Hematopoietic multipotent progenitor cell treated with erythropoietin and hydrocortisone succinate and interleukin-3 and kit ligand, for 15 days (in vitro differentiated cells): Measurements from ENCODE around the gene PPP1R10.

Source experiments
- DNase-seq: peaks from one replicate; pipeline ENCODE4 v3.0.0-alpha.2; 2015; ENCODE audit warnings: low spot score

The PPP1R10 gene

DNA sequence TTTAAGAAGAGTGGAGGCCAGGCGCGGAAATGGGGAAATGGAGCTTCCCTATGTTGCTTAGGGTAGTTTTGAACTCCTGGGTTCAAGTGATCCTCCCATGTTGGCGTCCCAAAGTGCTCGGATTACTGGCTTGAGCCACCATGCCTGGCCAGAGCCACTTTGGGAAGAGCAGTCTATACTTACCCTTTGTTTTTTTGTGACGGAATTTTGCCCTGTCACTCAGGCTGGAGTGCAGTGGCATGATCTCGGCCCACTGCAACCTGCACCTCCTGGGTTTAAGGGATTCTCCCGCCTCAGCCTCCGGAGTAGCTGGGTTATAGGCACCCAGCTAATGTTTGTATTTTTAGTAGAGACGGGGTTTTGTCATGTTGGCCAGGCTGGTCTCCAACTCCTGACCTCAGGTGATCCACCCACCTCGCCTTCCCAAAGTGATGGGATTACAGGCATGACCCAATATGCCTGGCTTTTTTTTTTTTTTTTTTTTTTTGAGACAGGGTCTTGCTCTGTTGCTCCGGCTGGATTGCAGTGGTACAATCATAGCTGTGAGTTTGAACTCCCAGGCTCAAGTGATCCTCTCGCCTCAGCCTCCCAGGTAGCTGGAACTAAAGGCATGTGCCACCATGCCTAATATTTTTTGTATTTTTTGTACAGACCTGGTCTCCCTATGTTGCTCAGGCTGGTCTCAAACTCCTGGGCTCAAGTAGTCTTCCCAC is 18.0 kb downstream of the PPP1R10 start:
- DNase-seq, result no peak

DNA sequence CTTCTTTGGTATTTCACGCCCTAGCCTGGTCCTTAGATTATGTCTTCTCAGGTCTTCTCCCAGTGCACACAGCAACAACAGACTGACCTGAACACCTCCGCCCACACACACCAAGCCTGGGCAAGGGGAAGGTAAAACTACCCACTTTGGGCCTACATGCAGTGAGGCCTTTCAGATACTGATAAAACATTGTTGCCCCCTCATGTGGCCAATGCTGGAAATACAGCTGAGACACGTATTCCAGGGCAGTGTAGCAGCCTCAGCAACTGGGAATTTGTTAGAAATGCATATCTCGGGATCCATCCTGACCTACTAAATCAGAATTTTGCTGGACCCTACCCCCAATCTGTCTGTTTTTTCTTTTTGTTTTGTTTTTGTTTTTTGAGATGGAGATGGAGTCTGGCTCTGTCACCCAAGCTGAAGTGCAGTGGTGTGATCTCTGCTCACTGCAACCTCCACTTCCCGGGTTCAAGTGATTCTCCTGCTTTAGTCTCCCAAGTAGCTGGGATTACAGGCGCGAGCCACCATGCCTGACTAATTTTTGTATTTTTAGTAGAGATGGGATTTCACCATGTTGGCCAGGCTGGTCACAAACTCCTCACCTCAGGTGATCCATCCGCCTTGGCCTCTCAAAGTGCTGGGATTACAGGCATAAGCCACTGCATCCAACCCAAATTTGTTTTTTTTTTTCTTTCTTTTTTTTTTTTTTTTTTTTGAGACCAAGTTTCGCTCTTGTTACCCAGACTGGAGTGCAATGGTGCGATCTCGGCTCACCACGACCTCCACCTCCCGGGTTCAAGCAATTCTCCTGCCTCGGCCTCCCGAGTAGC is 19.5 kb downstream of the PPP1R10 start:
- peak; percentile 84 for DNase-seq

DNA sequence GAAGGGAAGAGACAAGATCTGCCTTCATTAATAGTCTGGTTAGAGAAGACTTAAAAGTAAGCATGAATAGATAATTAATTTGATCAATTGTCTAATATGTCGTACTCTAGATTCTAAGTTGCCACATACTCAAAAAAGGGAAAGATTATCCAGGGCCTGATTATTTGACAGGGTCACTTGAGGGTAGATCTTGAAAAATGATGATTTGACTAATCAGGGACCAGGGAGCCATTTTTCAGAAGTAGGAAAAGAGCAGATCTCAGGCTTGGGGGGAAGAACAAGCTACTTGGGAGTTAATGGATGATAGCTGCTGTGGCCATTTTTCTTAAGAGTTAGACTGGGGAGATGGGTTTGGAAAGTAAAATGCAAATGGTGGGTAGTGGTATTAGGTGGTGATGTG is 24.8 kb downstream of the PPP1R10 start:
- no peak for DNase-seq

DNA sequence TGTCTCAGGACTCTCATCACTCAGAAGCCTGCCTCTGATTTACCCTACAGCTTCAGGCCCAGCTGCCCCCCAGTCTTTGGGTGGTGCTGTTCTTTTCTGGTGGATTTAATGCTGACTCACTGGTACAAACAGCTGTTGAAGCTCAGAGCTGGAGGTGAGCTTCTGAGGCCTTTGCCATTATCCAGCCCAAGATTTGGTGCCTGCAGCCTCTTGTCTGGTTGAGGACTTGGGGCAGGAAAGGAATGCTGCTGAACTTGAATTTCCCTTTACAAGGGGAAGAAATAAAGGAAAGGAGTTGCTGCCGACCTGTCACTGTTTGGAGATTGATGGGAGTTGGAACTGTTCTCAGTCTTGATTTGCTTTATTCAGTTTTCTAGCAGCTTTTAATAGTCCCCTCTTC is 26.0 kb downstream of the PPP1R10 start:
- peak; percentile 46 for DNase-seq

DNA sequence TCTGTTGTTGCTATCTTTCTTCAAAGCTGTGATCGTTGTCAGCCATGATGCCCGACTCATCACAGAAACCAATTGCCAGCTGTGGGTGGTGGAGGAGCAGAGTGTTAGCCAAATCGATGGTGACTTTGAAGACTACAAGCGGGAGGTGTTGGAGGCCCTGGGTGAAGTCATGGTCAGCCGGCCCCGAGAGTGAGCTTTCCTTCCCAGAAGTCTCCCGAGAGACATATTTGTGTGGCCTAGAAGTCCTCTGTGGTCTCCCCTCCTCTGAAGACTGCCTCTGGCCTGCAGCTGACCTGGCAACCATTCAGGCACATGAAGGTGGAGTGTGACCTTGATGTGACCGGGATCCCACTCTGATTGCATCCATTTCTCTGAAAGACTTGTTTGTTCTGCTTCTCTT is 26.5 kb downstream of the PPP1R10 start:
- DNase-seq, result no peak

DNA sequence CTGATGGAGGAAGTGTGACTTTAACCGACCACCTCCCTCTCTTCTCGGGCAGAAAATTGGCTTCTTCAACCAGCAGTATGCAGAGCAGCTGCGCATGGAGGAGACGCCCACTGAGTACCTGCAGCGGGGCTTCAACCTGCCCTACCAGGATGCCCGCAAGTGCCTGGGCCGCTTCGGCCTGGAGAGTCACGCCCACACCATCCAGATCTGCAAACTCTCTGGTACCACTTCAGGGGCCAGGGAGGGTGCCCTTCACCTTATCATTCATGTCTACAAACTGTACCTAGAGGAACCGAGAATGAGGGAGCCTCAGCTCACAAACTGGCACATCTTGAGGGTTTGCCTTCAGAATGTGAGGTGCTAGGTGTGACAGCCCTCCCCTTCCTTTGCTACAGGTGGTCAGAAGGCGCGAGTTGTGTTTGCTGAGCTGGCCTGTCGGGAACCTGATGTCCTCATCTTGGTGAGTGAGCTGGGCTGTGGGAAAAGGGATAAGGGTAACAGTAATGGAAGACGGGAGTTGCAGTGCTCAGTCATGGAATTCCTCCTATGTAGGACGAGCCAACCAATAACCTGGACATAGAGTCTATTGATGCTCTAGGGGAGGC is 27.2 kb downstream of the PPP1R10 start:
- no peak for DNase-seq

DNA sequence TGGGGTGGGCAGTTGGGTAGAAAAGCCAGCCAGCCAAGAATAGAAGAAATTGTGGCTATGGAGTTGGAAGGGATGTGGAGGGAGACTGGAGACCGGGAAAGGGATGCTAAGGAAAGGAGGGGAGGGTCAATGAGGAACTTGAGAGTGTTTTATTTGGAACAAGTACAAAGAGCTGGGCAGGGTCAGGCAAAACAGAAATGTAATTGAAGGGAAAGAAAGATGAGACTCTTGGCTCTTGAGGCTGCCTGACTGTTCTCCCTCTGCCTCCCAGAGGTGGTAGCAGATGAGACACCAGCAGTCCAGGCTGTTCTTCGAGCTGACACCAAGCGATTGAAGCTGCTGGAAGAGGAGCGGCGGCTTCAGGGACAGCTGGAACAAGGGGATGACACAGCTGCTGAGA is 33.1 kb downstream of the PPP1R10 start:
- DNase-seq, result no peak

DNA sequence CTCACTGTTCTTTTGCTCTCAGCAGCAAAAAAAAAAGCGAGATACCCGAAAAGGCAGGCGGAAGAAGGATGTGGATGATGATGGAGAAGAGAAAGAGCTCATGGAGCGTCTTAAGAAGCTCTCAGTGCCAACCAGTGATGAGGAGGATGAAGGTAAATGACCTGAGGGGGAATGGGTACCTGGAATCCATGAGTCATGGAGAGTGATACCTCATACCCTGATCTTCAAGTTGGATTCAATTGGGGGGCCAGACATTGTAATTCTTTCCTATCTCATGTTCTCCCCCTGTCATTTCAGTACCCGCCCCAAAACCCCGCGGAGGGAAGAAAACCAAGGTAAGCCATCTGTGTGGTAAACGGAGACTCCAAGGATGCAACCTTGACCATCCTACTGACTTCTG is 39.0 kb downstream of the PPP1R10 start:
- DNase-seq, result no peak

DNA sequence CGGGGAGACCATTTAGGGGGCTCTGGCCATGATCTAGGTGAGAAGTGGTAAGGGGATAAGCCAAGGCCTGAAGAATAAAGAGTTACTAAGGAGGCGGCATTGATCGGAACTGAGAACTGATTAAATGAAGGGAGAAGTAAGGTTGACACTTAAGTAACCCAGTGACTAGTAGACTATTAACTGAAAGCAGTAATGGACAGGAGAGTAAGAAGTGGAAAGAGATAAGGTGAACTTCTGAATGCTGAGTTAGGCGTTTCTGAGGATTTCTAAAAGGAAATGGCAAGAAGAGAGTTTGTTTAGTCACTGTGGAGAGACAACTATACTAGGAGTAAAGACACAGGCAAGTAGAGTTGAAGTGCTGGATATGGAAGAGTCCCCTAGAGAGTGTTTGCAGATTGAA is 43.9 kb downstream of the PPP1R10 start:
- DNase-seq, result no peak

DNA sequence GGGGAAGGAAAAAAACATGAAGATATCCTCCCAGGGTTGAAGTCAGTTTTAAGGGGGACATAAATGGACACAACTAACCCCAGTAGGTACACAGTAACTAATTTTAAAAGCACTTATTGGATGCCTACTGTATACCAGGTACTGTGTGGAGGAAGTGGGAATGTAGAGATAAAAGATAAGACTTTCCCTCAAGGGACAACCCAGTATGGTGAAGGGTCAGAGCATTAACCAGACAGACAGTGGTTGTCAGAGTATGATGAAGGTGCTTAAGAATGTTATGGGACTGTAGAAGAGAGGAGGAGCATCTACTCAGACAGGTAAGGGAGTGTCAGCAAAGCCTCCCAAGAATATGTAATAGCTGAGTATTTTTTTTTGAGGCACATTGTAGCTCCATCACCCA is 44.9 kb downstream of the PPP1R10 start:
- no peak for DNase-seq

DNA sequence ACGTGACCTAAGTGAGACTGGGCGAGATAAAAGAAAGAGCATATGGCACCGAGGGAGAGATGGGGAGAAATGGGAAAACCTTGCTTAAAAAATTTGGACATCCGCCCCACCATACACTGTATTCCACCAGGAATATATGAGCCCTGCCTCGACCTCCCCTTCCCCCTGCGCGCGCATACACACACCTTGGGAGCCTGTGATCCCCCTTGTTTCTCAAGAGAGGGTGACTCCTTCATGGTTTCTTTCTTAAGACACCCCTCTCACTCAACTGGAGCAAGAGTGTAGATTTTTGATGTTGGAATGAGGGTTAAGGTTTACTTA is 45.3 kb downstream of the PPP1R10 start:
- peak; percentile 14 for DNase-seq

DNA sequence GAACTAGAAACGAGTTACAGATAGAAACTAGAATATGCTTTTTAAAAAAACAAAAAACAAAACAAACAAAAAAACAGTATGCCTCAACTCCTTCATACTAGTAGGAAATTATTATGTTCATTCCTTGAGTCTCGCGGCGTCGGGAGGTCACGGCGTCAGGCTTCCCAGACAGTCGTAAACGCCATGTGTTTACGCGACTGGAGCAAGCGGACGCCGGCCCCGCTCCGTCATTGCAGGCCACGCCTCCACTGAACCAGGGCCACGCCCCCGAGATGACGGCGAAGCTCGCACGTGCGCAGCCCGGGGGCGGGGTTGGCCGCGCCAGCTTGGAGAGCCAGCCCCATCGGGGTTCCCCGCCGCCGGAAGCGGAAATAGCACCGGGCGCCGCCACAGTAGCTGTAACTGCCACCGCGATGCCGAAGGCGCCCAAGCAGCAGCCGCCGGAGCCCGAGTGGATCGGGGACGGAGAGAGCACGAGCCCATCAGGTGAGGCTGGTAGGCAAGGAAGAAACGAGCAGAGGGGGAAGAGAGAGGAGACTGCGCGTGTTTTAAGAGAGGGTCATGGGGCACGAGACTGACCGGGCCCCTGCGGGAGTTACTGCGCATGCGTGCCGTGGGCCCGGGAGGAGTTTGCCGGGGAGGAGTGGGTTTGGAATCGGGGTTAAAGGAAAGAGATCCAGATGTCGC is 45.8 kb downstream of the PPP1R10 start, which contains the start of gene ABCF1:
TSS of gene ABCF1 (plus strand) at position 368 of the 687 bp plus-strand sequence. CDS start at position 414, 46 bp downstream.
- peak; percentile 99 for DNase-seq

DNA sequence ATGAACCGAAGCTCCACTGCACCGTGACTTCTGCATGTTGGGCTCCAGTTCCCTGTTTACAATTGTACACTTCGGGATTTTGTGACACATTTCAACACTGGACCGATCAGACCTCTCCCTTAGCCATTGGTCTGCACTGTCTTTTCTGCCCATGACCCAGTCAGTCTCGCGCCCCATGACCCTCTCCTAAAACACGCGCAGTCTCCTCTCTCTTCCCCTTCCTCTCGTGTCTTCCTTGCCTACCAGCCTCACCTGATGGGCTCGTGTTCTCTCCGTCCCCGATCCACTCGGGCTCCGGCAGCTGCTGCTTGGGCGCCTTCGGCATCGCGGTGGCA is 46.3 kb downstream of the PPP1R10 start:
- no peak for DNase-seq

DNA sequence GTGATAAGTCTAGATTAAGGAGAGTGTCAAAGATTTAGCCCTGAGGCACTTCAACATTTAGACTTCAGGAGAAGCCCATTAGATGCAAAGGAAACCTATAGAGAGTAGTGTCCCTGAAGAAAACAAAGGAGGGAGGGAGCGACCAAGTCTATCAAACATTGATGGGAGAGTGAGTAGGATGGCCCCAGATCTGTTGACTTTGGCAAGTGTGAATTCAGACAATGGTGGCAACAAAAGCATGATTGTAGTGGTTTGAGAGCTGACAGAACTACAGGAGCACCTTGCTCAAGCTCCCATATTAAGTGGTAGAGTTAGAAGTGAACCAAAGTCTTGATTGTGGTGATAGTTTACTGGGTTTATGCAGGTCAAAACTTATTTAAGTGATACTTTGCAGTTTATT is 46.8 kb downstream of the PPP1R10 start:
- no peak for DNase-seq

DNA sequence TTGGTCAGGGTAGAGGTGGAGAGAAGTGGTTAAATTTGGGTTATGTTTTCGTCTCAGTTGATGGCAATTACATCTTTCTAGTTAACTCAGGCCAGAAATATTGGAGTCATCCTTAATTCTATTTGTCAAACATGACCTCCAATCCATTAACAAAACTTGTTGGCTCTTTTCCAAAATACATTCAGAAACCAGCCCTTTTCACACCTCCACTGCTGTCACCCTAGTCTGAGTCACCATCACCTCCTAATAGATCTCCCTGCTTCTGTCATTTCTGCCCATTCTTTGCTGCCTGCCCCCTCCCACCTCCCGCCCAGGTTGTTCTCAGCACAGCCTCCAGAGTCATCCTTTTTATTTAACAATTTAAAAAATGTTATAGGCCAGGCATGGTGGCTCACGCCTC is 48.8 kb downstream of the PPP1R10 start:
- DNase-seq, result no peak

DNA sequence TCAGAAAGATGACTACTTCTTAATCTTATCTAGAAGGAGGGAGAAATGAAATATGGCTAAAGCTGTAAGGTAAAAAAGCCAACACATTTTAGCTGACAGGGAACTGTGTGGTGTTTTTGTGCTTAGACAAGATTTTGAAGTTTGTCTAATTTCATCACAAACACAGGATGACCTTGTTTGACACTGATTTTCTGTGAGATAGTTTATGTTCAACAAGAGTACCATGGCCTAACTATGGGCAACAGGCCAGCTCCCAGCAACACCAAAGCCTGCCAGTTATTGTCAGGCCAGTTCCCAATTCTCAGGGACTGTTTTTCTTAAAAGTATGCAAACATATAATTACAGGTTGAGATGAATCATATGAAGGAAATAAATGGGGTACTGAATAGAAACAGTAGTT is 51.3 kb downstream of the PPP1R10 start:
- DNase-seq, result no peak

DNA sequence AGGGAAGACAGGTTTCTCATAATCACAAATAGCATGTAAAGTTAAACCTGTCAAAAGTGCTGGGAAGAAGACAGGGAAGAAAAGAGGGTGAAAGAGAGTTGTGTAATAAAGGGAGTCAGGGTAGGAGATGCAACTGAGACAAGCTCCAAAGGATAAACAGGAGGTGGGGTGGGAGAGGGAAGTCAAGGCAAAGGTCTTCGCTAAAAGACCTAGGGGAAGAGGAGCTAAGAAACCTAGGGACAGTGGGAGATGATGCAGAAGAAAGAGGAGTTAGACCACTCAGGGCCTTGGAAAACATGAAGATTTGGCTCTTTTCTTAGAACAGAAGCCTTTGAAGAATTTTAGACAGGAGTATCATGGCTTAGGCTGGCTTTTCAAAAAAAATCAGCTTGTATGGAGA is 52.9 kb downstream of the PPP1R10 start:
- no peak for DNase-seq

DNA sequence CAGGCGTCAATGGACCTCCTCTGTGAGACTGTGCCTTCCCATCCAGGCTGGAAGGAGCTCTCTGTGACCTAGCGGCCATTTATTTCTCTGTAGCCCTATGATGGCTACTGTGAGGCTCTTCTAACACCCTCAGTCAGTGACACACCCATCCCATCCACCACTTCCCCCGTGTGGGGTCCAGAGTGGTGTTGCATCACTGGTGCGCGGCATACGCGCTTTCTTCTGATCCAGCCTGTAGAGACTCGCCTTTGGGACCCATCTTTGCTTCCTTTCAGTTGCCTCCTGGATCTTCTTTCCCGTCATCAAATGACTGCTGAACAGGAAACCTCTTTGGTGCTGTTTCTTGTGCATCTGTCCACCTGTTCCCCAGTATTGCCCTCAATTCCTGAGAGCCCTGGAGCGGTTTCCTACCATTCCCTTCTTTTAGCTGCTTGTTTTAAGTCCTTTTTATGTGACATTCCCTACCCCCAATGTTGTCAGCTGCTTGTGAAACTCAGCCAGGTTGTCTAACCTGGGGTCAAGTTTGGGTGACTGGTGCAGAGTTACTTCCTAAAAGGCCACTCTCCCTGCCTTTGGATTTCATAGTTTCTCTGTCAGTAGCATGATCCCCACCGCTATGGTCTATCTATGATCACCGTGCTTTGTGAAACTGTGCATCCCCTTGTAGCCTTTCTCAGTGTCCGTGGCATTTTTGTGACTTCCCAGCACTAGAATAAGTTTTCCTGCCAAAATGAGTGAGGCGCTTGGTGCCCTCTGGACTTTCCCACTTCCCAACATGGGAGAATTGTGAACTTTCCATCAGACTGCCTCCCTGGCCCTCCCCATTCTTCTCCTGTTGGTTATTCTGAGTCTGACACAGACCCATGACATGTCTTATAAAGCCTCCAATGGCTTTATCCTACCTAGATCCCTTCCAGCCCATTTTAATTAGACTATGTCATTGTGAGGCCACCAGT is 54.3 kb downstream of the PPP1R10 start:
- DNase-seq, result no peak

DNA sequence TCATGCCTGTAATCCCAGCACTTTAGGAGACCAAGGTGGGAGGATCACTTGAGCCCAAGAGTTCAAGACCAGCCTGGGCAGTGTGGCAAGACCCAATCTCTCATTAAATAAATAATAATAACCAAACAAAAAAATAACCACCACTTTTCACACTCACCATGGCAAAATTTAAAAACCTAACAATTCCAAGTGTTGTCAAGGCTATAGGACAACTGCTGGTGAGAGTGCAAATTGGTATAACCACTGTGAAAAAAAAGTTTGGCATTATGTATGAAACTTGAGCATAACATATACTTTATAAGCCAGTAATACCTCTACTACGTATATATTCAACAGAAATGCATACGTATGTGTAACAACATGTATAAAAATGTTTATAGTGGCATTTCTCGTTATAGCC is 56.1 kb downstream of the PPP1R10 start:
- no peak for DNase-seq

DNA sequence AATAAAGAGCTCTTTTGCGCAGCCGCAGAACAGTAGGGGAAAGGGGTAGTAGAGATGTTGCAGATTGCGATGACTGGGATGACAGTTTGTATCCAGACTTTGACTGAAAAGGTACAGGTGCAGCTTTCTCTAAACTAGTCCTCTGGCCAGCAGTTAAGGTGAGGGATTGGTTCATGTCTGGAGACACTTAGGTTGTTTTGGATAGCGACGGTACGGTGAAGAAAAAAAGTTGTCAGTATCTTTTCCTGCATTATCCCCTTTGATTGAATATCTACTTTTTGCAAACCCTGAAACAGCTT is 59.4 kb downstream of the PPP1R10 start:
- peak; percentile 26 for DNase-seq

DNA sequence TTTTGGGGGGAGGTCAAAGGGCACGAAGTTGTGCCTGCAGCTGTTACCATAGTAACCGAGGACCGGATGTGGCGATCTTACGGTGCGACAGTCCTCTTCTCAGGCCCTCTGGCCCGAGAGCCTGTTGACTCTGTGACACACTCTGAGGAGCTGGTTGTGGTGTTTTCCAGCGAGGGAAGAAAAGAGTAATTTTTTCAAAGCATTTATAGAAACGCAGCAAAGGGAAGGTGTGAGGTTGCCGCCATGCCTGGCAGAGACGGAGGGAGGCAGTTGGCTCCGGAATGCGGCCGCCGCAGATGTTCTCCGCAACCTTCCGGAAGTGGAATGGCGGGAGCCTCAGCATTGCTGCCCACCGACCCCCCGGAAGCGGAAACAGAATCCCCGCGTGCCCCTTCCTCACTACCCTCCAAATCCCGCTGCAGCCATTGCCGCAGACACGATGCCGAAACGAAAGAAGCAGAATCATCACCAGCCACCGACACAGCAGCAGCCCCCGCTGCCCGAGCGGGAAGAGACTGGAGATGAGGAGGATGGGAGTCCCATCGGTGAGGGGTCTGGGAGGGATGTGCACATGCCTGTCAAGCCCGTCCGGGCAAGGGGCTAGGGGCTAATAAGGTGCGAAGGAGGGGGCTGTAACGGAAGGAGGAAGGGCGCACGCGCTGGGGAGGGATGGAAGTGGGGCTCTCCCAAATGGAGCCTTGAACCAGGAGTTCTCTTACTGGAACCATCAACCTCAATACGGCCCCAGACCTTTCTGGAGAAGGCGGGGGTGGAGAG is 59.9 kb downstream of the PPP1R10 start, which contains the start of gene PRR3:
TSS of gene PRR3 (plus strand) at position 390 of the 777 bp plus-strand sequence. CDS start at position 440, 50 bp downstream.
- peak; percentile 87 for DNase-seq
